Thyroid gland (tissue), 4 donors: ENCODE measurements around the gene ADAMTSL2. TPM values are rescaled to one million over a fixed set of nuclear protein-coding genes. Genes with fewer than 3 reads are reported as not detected.

Experiments used
- DNase-seq, 2 donors: peaks; one replicate each; pipeline ENCODE4 v3.0.0-alpha.2; 2019
- H3K27ac ChIP-seq, 3 donors: fragments of 200-600 bp; sonication (generic); 1 replicate in 2 of 3; 2 replicates in 1 of 3; pipeline ENCODE4 v1.5.1; 2016 to 2019; ENCODE audit warnings: mild to moderate bottlenecking in 1 of 3, moderate library complexity in 1 of 3
- H3K27me3 ChIP-seq: fragments of 200-600 bp; sonication (generic); one replicate; pipeline ENCODE4 v1.5.1; 2019
- H3K36me3 ChIP-seq, 2 donors: fragments of 200-600 bp; sonication (generic); one replicate each; pipeline ENCODE4 v1.5.1; 2016 to 2019
- H3K4me1 ChIP-seq, 2 donors: fragments of 200-600 bp; sonication (generic); one replicate each; pipeline ENCODE4 v1.5.1; 2017 to 2019
- H3K4me3 ChIP-seq, 3 donors: fragments of 200-600 bp; sonication (generic); replicated peaks in 1 of 3; 1 replicate in 2 of 3; 2 replicates in 1 of 3; pipeline ENCODE4 v1.5.1; 2016; ENCODE audit warnings: mild to moderate bottlenecking in 1 of 3
- H3K9me3 ChIP-seq: fragments of 200-600 bp; sonication (generic); one replicate; pipeline ENCODE4 v1.5.1; 2017
- CTCF ChIP-seq, 6 experiments: fragments of 200-600 bp in 3 of 6; fragments of 450-650 bp in 3 of 6; sonication (generic) in 3 of 6; IDR thresholded peaks; one replicate each; pipeline ENCODE4 v1.5.1; 2016 to 2019; ENCODE audit warnings: antibody characterized with exemption in 6 of 6, mild to moderate bottlenecking in 2 of 6, inconsistent platforms in 1 of 6, moderate library complexity in 1 of 6
- POLR2A ChIP-seq, 2 donors: fragments of 450-650 bp; IDR thresholded peaks; one replicate each; pipeline ENCODE4 v1.6.1; 2017; ENCODE audit warnings: antibody characterized with exemption in 2 of 2, mild to moderate bottlenecking in 2 of 2, moderate library complexity in 1 of 2
- whole genome bisulfite sequencing, 2 donors: methylation state at CpG; one replicate each; pipeline ENCODE4 v1.1.5; 2017; 5-methylcytosine and 5-hydroxymethylcytosine counted together
- intact Hi-C: fragments of 100-400 bp; cut with DNase I; formaldehyde crosslinking; loops from one replicate; pipeline ENCODE4 v1.15.1; 2023
- total RNA-seq, 4 donors: library from RNA; depleted of rRNA; stranded (reverse); fragments of >200 nt; gene quantifications; one replicate each; pipeline ENCODE4 v1.2.3, GENCODE V29; 2016

The ADAMTSL2 gene
- total RNA-seq, 4 donors from 2014 or later = 2.4 to 9.3 (median 8.7) TPM

GRCh38 chr9:133521122-133522072 lies 13.1 kb upstream of the ADAMTSL2 start:
- Histone ChIP-seq H3K27ac (no peak overlapping the region), H3K9me3 (no peaks in the 10 kb centered on the region), H3K4me3 (no peak overlapping the region), H3K4me1 (peaks cover under 1 to 18% of the 10 kb centered on the region in 2 donors), H3K36me3 (no peaks in the 10 kb centered on the region), H3K27me3 (no peaks in the 10 kb centered on the region)
- no peak for TF ChIP-seq POLR2A (IDR thresholded peaks at IDR 0.05)
- TF ChIP-seq CTCF (IDR thresholded peaks at IDR 0.05) = no peak
- no peak for DNase-seq
- 92 to 94% methylated on average over 19 to 20 of the region's 21 CpGs for WGBS, 2 donors
- intact Hi-C loops = no loop called here

GRCh38 chr9:133522073-133522910 lies 12.2 kb upstream of the ADAMTSL2 start:
- H3K27me3 ChIP-seq = no peaks in the 10 kb centered on the region
- no peaks in the 10 kb centered on the region for H3K9me3 ChIP-seq
- intact Hi-C loops = no loop called here
- WGBS, 2 donors = 82 to 87% methylated on average over 9 to 11 of the region's 14 CpGs
- peaks cover 7 to 20% of the 10 kb centered on the region in 2 donors for H3K4me1 ChIP-seq
- H3K4me3 ChIP-seq = no peak overlapping the region
- H3K36me3 ChIP-seq = no peaks in the 10 kb centered on the region
- no peak for DNase-seq
- no peak overlapping the region for H3K27ac ChIP-seq
- TF ChIP-seq POLR2A (IDR thresholded peaks at IDR 0.05) (no peak), CTCF (IDR thresholded peaks at IDR 0.05) (no peak)

- WGBS, 2 donors = 90 to 91% methylated on average over 8 of the region's 8 CpGs
- Histone ChIP-seq H3K9me3 (no peaks in the 10 kb centered on the region), H3K4me3 (no peak overlapping the region), H3K27me3 (no peaks in the 10 kb centered on the region), H3K27ac (no peak overlapping the region), H3K36me3 (no peaks in the 10 kb centered on the region), H3K4me1 (peaks cover 16 to 28% of the 10 kb centered on the region in 2 donors)
- intact Hi-C loops = no loop called here
- no peak for DNase-seq
- TF ChIP-seq POLR2A (IDR thresholded peaks at IDR 0.05) (no peak), CTCF (IDR thresholded peaks at IDR 0.05) (no peak)
Observed at GRCh38 chr9:133523106-133523505, 11.4 kb upstream of the ADAMTSL2 start.

- DNase-seq = no peak
- peaks cover 21 to 38% of the 10 kb centered on the region in 2 donors for H3K4me1 ChIP-seq
- TF ChIP-seq POLR2A (IDR thresholded peaks at IDR 0.05) (no peak), CTCF (IDR thresholded peaks at IDR 0.05) (no peak)
- no peak overlapping the region for H3K27ac ChIP-seq
- WGBS, 2 donors = 94 to 96% methylated on average over 5 of the region's 5 CpGs
- H3K27me3 ChIP-seq = no peaks in the 10 kb centered on the region
- no peaks in the 10 kb centered on the region for H3K9me3 ChIP-seq
- H3K4me3 ChIP-seq = no peak overlapping the region
- H3K36me3 ChIP-seq = no peaks in the 10 kb centered on the region
- intact Hi-C loops = no loop called here
Observed at GRCh38 chr9:133524146-133524545, 10.4 kb upstream of the ADAMTSL2 start.
